Measurements from ENCODE around the gene FOXS1. TPM values are rescaled to one million over a fixed set of nuclear protein-coding genes. Genes with fewer than 3 reads are reported as not detected.
A peak's percentile ranks its signal among the peaks of the same experiment; 100 is the strongest.

FOXS1 gene
- total RNA-seq, 1 donor from 2014 or later = not detected

DNA sequence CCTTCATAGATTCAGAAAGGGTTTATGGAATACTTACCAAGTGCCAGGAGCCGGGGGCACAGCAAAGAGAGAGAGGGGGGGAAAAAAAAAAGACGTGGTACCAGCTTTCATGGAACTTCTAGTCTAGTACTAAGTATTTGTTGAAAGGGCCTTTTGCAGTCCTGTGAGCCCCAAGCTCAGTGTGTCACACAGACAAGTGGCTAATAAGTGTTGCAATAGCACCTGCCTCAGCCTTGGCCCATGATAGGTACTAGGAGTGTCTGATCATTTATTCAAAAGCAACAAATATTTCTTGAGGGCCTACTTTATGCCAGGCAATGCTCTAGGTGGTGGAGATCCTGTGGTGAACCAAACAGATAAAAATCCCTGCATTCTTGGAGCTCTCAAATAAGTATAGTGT, 18.3 kb downstream of the FOXS1 start:
- no peak for DNase-seq
- peaks cover 2% of the 10 kb centered on the region for H3K27me3 Mint-ChIP-seq (ENCODE audit: unreplicated experiment)
- H3K4me1 Mint-ChIP-seq (ENCODE audit: low read depth, unreplicated experiment) = peaks cover 18% of the 10 kb centered on the region
- no peak overlapping the region for H3K27ac Mint-ChIP-seq (ENCODE audit: unreplicated experiment)
- TF ChIP-seq, protein P1, sequence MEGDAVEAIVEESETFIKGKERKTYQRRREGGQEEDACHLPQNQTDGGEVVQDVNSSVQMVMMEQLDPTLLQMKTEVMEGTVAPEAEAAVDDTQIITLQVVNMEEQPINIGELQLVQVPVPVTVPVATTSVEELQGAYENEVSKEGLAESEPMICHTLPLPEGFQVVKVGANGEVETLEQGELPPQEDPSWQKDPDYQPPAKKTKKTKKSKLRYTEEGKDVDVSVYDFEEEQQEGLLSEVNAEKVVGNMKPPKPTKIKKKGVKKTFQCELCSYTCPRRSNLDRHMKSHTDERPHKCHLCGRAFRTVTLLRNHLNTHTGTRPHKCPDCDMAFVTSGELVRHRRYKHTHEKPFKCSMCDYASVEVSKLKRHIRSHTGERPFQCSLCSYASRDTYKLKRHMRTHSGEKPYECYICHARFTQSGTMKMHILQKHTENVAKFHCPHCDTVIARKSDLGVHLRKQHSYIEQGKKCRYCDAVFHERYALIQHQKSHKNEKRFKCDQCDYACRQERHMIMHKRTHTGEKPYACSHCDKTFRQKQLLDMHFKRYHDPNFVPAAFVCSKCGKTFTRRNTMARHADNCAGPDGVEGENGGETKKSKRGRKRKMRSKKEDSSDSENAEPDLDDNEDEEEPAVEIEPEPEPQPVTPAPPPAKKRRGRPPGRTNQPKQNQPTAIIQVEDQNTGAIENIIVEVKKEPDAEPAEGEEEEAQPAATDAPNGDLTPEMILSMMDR (IDR thresholded peaks at IDR 0.05; ENCODE audit: partially characterized antibody, unreplicated experiment) = no peak
- no peaks in the 10 kb centered on the region for H3K36me3 Mint-ChIP-seq (ENCODE audit: unreplicated experiment)
- no peaks in the 10 kb centered on the region for H3K9me3 Mint-ChIP-seq (ENCODE audit: unreplicated experiment)
- H3K4me3 Mint-ChIP-seq (ENCODE audit: unreplicated experiment) = no peak overlapping the region

DNA sequence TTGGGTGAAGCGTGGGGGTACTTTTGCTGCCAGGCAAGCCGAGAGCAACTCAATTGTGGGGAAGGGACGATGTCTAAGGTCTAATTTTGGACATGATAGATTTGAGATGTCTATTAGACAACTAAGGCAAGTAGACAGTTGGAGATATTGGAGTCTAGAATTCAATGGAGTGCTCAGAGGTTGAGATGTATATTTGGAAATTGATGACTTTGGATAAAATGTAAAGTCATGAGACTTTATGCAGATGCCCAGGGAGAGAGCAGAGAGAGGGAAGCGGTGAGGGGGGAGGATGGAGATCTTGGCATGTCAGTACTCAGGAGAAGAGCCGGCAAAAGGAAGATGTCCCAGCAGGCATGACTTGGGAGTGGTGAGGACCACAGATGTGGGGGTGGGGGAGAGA, 19.3 kb downstream of the FOXS1 start:
- Mint-ChIP-seq H3K9me3 (ENCODE audit: unreplicated experiment) (no peaks in the 10 kb centered on the region), H3K4me1 (ENCODE audit: low read depth, unreplicated experiment) (peaks cover 18% of the 10 kb centered on the region), H3K36me3 (ENCODE audit: unreplicated experiment) (no peaks in the 10 kb centered on the region), H3K4me3 (ENCODE audit: unreplicated experiment) (no peak overlapping the region), H3K27ac (ENCODE audit: unreplicated experiment) (no peak overlapping the region), H3K27me3 (ENCODE audit: unreplicated experiment) (peaks cover 4% of the 10 kb centered on the region)
- TF ChIP-seq, protein P1 (IDR thresholded peaks at IDR 0.05; ENCODE audit: partially characterized antibody, unreplicated experiment) = no peak
- DNase-seq = no peak

DNA sequence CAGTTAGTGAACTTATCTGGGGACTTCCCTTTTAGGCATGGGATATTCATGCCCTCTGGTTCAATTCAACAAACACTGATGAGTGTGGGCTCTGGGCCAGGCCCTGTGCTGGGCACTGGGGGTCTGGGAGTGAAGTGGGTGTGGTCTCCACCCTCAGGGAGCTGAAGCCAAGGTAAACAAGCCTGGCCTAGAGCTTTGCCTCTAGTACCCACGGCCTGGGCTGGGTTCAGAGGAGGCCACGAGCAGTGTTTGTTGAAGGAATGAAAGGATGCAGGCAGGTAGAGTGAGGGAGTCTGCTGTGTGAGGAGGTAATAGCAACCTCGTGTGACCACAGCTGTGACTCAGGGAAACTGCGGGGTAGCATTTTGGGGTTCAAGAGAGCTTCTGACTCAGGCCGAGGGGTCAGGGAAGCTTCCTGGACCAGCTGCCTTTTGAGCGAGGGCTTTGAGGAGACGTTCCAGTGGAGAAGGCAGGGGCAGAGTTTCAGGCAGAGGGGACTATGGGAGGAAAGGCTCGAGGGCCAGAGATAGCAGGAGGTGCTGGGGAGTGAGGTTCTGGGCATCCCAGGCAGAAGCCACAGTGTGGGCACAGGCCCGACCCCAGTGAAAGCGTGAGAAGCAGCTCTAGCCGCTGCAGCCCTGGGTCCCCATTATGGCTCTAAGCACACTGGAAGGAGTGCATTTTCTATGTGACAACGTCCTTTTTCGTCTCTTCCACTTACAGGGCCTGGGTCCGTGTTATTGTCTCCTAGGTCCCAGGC, 20.7 kb downstream of the FOXS1 start:
- Mint-ChIP-seq H3K4me1 (ENCODE audit: low read depth, unreplicated experiment) (peaks cover 18% of the 10 kb centered on the region), H3K4me3 (ENCODE audit: unreplicated experiment) (no peak overlapping the region), H3K36me3 (ENCODE audit: unreplicated experiment) (no peaks in the 10 kb centered on the region), H3K27me3 (ENCODE audit: unreplicated experiment) (peaks cover 6% of the 10 kb centered on the region), H3K27ac (ENCODE audit: unreplicated experiment) (no peak overlapping the region), H3K9me3 (ENCODE audit: unreplicated experiment) (no peaks in the 10 kb centered on the region)
- TF ChIP-seq, protein P1 (IDR thresholded peaks at IDR 0.05; ENCODE audit: partially characterized antibody, unreplicated experiment) = no peak
- DNase-seq = no peak

DNA sequence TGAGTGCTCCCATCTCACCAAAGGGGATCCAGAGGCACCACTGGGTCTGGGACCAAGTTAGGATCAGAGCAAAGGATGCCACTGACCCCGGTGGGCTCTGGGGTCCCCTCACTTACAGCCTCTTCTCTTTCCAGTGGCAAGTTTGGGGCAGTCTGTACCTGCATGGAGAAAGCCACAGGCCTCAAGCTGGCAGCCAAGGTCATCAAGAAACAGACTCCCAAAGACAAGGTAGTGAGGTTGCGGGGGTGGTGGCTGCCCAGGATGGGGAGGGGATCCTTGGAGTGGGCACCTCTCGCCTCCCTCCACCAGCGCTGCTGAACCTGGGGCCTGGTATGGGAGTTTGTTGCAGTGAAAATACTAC, 21.3 kb downstream of the FOXS1 start:
- Mint-ChIP-seq H3K4me1 (ENCODE audit: low read depth, unreplicated experiment) (peaks cover 19% of the 10 kb centered on the region), H3K4me3 (ENCODE audit: unreplicated experiment) (peak overlapping the region; percentile 18), H3K9me3 (ENCODE audit: unreplicated experiment) (peaks cover 2% of the 10 kb centered on the region), H3K27me3 (ENCODE audit: unreplicated experiment) (peaks cover 6% of the 10 kb centered on the region), H3K36me3 (ENCODE audit: unreplicated experiment) (no peaks in the 10 kb centered on the region), H3K27ac (ENCODE audit: unreplicated experiment) (peak overlapping the region; percentile 41)
- TF ChIP-seq, protein P1 (IDR thresholded peaks at IDR 0.05; ENCODE audit: partially characterized antibody, unreplicated experiment) = no peak
- DNase-seq = no peak

DNA sequence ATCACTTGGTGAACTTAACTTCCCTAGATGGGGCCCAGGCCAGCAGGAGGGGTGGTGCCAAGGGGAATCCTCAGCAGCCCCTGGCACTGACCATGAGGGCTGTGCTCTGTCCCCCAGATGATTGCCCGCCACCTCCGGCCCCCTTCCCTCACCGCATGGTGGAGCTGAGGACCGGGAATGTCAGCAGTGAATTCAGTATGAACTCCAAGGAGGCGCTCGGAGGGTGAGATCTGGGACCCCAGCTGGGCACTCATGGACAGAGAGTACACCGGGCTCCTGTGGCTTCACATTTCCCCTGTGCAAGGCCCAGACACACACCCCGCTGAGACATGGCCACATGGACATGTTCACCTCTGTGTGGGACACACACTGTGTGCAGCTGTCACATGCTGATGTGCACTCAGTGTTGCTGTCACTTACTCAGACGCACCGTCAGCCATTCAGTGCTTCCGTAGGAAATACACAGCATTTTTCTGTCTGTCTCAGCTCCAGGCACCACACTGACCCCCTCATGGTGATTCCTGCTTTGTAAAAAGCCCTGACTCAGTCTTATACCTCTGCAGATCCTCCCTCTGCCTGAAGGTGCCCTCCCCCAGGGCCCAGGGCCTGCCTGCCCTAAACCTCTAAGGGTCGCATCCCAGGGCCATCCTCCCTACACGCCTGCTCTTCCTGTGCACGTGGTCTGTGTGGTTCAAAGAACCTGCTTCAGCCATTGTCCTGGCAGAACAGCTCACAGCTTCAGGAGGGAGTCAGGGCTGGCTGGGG, 21.9 kb downstream of the FOXS1 start:
- Mint-ChIP-seq H3K9me3 (ENCODE audit: unreplicated experiment) (peaks cover 2% of the 10 kb centered on the region), H3K4me3 (ENCODE audit: unreplicated experiment) (peak overlapping the region; percentile 18), H3K4me1 (ENCODE audit: low read depth, unreplicated experiment) (peaks cover 18% of the 10 kb centered on the region), H3K27me3 (ENCODE audit: unreplicated experiment) (peaks cover 6% of the 10 kb centered on the region), H3K27ac (ENCODE audit: unreplicated experiment) (peak overlapping the region; percentile 41), H3K36me3 (ENCODE audit: unreplicated experiment) (no peaks in the 10 kb centered on the region)
- TF ChIP-seq, protein P1 (IDR thresholded peaks at IDR 0.05; ENCODE audit: partially characterized antibody, unreplicated experiment) = no peak
- DNase-seq = peak; percentile 60
